RWPE2 (cell line): ENCODE data around the gene POLA2.

Experiments used
- ATAC-seq: fragments of 200-7000 bp; cut with Tn5 transposase; 3 replicates; pipeline ENCODE4 v1.9.1; 2021; ENCODE audit warnings: low read depth
- DNase-seq: peaks from one replicate; pipeline ENCODE4 v3.0.0-alpha.2; 2020; ENCODE audit warnings: low spot score
- H3K27ac ChIP-seq: fragments of 450-650 bp; 2 replicates; pipeline ENCODE4 v1.5.1; 2017; ENCODE audit warnings: mild to moderate bottlenecking; ENCODE audit not compliant: poor library complexity, severe bottlenecking
- H3K27me3 ChIP-seq: fragments of 250-450 bp; sonication (Bioruptor Pico); 2 replicates; pipeline ENCODE4 v1.5.1; 2021; ENCODE audit warnings: mild to moderate bottlenecking, moderate library complexity; ENCODE audit not compliant: insufficient read depth, poor library complexity, severe bottlenecking
- H3K36me3 ChIP-seq: fragments of 250-450 bp; sonication (Bioruptor Pico); 2 replicates; pipeline ENCODE4 v1.5.1; 2020; ENCODE audit warnings: low read depth, mild to moderate bottlenecking, moderate library complexity
- H3K4me1 ChIP-seq: fragments of 250-450 bp; sonication (Bioruptor Pico); 2 replicates; pipeline ENCODE4 v1.5.1; 2021; ENCODE audit warnings: mild to moderate bottlenecking, moderate library complexity; ENCODE audit not compliant: insufficient read depth, poor library complexity, severe bottlenecking
- H3K4me3 ChIP-seq: fragments of 250-450 bp; sonication (Bioruptor Pico); 2 replicates; pipeline ENCODE4 v1.5.1; 2021; ENCODE audit warnings: mild to moderate bottlenecking, moderate library complexity; ENCODE audit not compliant: severe bottlenecking
- H3K9me3 ChIP-seq: fragments of 250-450 bp; sonication (Bioruptor Pico); 2 replicates; pipeline ENCODE4 v1.5.1; 2021; ENCODE audit warnings: mild to moderate bottlenecking, moderate library complexity; ENCODE audit not compliant: severe bottlenecking
- CTCF ChIP-seq: fragments of 450-650 bp; IDR thresholded peaks from one replicate; pipeline ENCODE4 v1.5.1; 2017; ENCODE audit warnings: mild to moderate bottlenecking, moderate library complexity; ENCODE audit not compliant: poor library complexity, severe bottlenecking

POLA2 gene

DNA sequence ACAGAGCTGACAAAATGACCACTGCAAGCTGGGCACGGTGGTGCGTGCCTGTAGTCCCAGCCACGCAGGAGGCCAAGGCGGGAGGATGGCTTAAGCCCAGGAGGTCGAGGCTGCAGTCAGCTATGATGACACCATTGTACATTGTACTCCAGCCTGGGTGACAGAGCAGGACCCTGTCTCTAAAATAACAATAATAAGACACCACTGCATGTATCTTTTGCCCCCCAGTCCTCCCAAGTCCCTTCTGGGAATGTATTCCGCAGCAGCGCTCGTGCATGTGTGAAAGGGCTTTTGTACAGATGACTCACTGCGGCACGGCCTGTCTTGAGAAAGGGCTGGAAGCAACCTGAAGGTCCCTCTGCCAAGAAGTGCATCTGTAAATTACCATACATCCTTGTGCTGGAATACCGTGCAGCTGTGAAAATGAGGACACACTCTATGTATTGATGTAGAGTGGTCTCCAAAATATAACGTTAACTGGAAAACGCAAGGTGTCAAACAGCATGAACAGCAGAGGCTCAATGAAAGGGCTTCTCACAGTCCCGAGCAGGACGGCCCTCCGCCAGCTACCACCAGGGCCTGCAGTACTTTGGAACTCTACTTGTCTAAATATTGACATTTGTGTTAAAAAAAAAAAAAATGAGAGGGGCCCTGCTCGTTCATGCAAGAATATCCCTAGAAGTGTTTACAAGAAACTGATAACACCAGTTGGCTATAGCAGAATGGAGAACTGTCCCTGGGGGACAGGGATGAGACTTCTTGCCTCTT is 43.9 kb downstream of the POLA2 start:
- TF ChIP-seq CTCF: no peak
- Histone ChIP-seq H3K36me3 (0 out of 2 replicates have a peak, but pooled peaks cover 3% of the 10 kb centered on the region), H3K27me3 (no peaks in the 10 kb centered on the region), H3K4me1 (peaks cover 7% of the 10 kb centered on the region), H3K27ac (no peak overlapping the region), H3K4me3 (no peak overlapping the region), H3K9me3 (no peaks in the 10 kb centered on the region)
- DNase-seq: no peak
- ATAC-seq: peak; percentile 15; the same call in 2 of the 3 replicates

DNA sequence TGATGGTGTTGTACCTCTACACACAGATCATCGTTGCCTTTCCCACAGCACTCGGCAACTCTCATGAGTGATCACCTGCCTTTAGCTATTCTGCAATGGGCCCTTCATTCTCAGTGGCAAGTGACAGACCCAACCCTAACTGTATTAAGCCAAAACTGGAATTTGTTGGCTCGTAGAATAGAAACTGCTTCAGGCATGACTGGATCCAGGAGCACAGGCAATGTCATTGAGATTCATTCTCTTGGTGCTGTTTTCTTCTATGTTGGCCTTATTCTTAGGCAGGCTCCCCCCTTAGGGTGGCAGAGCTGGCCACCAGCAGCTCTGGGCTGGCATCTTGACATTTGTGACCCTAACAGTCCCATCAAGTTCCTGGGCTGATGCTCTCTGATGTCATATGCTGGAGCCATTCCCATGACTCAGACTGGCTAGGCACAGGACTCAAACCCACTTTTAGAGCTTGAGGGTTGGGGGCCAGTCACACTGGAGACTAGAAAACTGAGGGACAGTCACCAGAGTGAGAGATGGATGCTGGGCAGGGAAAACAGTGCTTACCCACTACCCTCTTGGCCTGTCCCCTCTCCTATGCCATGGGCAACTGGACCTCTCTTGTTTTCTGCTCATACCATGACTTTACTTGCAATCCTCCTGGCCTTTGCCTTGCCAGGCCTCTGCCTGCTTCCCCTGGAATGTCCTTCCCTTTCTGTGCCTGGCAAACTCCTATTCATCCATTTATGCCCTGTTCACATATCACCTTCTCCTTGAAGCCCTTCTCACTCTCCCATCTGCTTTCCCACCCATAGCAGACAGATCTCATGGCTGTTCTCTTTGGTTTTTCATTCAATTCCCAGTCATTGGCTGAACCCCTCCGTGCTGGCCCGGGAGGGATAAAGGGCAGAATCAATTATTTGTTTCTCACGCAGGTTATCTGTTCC is 45.8 kb downstream of the POLA2 start:
- Histone ChIP-seq H3K4me1 (peaks cover 16% of the 10 kb centered on the region), H3K27ac (peak overlapping the region; percentile 9), H3K36me3 (no peaks in the 10 kb centered on the region), H3K27me3 (no peaks in the 10 kb centered on the region), H3K4me3 (no peak overlapping the region), H3K9me3 (no peaks in the 10 kb centered on the region)
- DNase-seq (no peak), ATAC-seq (no peak)
- TF ChIP-seq CTCF: no peak

GRCh38 chr11:65308281-65308891 is 46.6 kb downstream of the POLA2 start:
- ATAC-seq (peak; percentile 28; the same call in 1 of the 3 replicates), DNase-seq (no peak)
- Histone ChIP-seq H3K36me3 (no peaks in the 10 kb centered on the region), H3K9me3 (no peaks in the 10 kb centered on the region), H3K27me3 (no peaks in the 10 kb centered on the region), H3K4me3 (no peak overlapping the region), H3K4me1 (peaks cover 16% of the 10 kb centered on the region), H3K27ac (peak overlapping the region; percentile 9)
- no peak for TF ChIP-seq CTCF

DNA sequence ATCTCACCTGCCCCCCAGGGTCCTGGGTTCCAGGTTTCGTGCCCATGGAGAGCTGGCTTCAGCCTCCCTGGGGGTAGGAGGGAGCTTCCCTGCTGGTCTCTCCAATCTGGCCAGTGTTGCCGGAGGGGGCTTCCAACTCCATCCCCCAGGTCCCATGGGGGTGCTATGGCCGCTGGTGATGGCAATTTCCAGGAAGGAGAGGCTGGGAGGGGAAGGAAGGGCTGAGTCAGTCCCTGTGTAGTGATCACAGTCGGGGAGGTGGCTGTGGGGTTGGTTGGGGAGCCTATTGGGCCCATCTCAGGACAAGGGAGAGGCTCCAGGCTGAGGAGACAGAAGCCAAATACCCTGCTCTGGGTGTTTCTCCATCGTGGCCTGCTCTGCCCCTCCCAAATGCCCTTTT is 47.2 kb downstream of the POLA2 start:
- Histone ChIP-seq H3K27me3 (no peaks in the 10 kb centered on the region), H3K36me3 (no peaks in the 10 kb centered on the region), H3K4me1 (peaks cover 23% of the 10 kb centered on the region), H3K4me3 (no peak overlapping the region), H3K27ac (peak overlapping the region; percentile 9), H3K9me3 (no peaks in the 10 kb centered on the region)
- TF ChIP-seq CTCF: no peak
- ATAC-seq: peak; percentile 6; the same call in 1 of the 3 replicates
- DNase-seq: no peak
